ENCODE results near the gene LRRC49. TPM values are rescaled to one million over a fixed set of nuclear protein-coding genes. Genes with fewer than 3 reads are reported as not detected.
"Not testable (repeated sequence)": the region's sequence is repeated elsewhere in the genome, so short reads cannot be mapped to it uniquely, and the experiment has no call there.

The LRRC49 gene
- total and polyA plus RNA-seq, 3 experiments from 2014 or later: 0.46 to 0.62 TPM; not detected in 1

DNA sequence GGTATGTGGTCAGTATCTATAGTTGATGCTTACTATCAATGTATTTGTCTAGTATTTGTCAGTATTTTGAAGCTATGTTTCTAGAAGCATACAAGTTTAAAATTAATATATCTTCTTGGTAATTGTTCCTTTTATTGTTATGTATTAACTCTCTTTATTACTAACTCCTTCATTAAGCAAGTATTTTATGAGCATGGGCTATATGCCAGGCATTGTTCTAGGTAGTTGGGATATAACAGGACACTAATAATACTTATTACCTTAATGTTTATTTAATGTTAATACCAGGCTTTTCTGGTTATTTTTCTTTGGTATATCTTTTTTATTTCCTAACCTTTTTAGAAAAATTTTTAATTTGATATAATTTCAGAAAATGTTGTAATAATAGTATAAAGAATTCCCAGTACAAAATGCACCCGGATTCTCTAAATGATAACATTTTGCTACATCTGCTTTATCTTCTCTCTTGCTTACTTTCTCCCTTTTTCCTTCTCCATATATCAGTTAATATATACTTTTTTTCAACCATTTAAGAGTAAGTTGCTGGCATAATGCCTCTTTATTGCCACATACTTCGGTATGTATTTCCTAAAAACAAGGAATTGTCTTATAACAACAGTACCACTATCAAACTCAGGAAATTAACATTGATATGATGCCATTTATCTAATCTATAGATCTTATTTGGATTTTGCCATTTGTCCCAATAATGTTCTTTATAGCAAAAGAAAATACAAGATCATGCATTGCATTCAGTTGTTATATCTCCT, 30.9 kb downstream of the LRRC49 start:
- Histone ChIP-seq H3K36me3 (ENCODE audit: insufficient read depth, low read length) (no peaks in the 10 kb centered on the region), H3K4me1 (ENCODE audit: insufficient read depth, low read length) (no peaks in the 10 kb centered on the region), H3K4me3 (ENCODE audit: low read length) (no peak overlapping the region), H3K27me3 (ENCODE audit: insufficient read depth, low read length, poor library complexity, severe bottlenecking) (no peaks in the 10 kb centered on the region), H3K27ac (ENCODE audit: low read depth, low read length) (no peak overlapping the region), H3K9me3 (ENCODE audit: low read length) (no peaks in the 10 kb centered on the region)
- DNase-seq: no peak
- H3K9me3 Mint-ChIP-seq: peaks cover 0 to 7% (median 2%) of the 10 kb centered on the region in 5 donors
- ChIA-PET POLR2A (no interaction called here), CTCF (no interaction called here)
- H3K4me1 Mint-ChIP-seq: no peaks in the 10 kb centered on the region
- no peaks in the 10 kb centered on the region for H3K36me3 Mint-ChIP-seq
- H3K27ac Mint-ChIP-seq: no peak overlapping the region
- peaks cover 4 to 53% of the 10 kb centered on the region in 2 donors for H3K27me3 Mint-ChIP-seq
- H3K4me3 Mint-ChIP-seq: no peak overlapping the region

DNA sequence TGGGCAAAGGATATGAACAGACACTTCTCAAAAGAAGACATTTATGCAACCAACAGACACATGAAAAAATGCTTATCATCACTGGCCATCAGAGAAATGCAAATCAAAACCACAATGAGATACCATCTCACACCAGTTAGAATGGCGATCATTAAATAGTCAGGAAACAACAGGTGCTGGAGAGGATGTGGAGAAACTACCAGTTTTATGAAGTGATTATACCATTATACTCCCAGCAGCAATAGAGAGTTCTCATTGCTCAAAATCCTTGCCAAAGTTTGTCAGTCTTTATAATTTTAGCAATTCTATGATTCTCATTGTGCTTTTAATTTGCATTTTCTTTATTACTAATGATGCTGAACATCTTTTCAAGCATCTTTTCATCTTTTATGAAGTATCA, 34.3 kb downstream of the LRRC49 start:
- H3K36me3 Mint-ChIP-seq; H3K27ac ChIP-seq (ENCODE audit: low read depth, low read length); H3K36me3 ChIP-seq (ENCODE audit: insufficient read depth, low read length); H3K9me3 Mint-ChIP-seq; H3K4me3 ChIP-seq (ENCODE audit: low read length); H3K4me3 Mint-ChIP-seq; DNase-seq; H3K9me3 ChIP-seq (ENCODE audit: low read length); POLR2A ChIA-PET; H3K27me3 ChIP-seq (ENCODE audit: insufficient read depth, low read length, poor library complexity, severe bottlenecking); H3K4me1 Mint-ChIP-seq; H3K4me1 ChIP-seq (ENCODE audit: insufficient read depth, low read length); CTCF ChIA-PET: not testable (repeated sequence)
- Mint-ChIP-seq H3K27ac (peak overlapping the region in 1 of 8 donors; percentile 17), H3K27me3 (peaks cover 10 to 58% of the 10 kb centered on the region in 2 donors)

DNA sequence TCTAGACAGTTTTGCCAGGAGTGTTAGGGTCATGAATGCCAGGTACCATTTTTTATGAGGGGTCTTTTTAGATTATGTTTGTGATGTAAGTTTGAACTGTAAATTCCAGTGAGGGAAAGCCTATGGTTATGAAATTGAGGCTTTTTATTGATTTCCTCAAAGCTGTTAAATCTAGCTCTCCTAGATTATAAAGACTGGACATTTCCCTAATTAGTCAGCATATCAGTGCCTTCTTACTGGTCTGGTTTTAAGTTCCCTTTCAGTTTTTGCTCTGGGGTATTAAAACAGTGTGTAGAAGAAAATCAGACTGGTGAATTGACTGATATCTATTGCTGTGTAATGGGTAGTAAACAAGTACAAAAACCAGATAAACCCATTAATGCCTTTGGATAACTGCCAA, 39.2 kb downstream of the LRRC49 start:
- H3K36me3 Mint-ChIP-seq: no peaks in the 10 kb centered on the region
- H3K27me3 Mint-ChIP-seq: peaks cover 6 to 44% of the 10 kb centered on the region in 2 donors
- H3K27ac Mint-ChIP-seq: no peak overlapping the region
- H3K4me3 ChIP-seq (ENCODE audit: low read length): no peak overlapping the region
- H3K27me3 ChIP-seq (ENCODE audit: insufficient read depth, low read length, poor library complexity, severe bottlenecking): no peaks in the 10 kb centered on the region
- H3K27ac ChIP-seq (ENCODE audit: low read depth, low read length): no peak overlapping the region
- H3K9me3 Mint-ChIP-seq: peaks cover 0 to 5% (median 0%) of the 10 kb centered on the region in 5 donors
- no peaks in the 10 kb centered on the region for H3K9me3 ChIP-seq (ENCODE audit: low read length)
- H3K4me1 Mint-ChIP-seq: no peaks in the 10 kb centered on the region
- CTCF ChIA-PET: no interaction called here
- no peak overlapping the region for H3K4me3 Mint-ChIP-seq
- H3K4me1 ChIP-seq (ENCODE audit: insufficient read depth, low read length): no peaks in the 10 kb centered on the region
- POLR2A ChIA-PET: no interaction called here
- DNase-seq: no peak
- no peaks in the 10 kb centered on the region for H3K36me3 ChIP-seq (ENCODE audit: insufficient read depth, low read length)

DNA sequence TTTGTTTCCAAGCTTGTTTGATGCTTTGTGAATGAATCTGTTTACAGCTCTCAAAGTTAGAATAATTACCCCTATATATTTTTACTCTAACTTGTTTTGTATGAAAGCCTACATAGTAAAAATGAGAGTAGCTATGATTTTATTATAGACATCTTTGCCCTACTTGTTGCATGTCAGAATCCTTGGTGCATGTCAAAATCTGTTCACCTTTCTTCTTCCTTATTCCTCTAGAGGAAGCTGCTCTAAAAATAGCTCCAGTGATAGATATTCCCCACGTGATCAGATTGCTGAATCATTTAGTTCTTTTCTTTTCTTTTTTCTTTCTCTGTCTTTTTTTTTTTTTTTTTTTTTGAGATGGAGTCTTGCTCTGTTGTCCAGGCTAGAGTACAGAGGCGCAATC, 39.8 kb downstream of the LRRC49 start:
- no peaks in the 10 kb centered on the region for H3K4me1 ChIP-seq (ENCODE audit: insufficient read depth, low read length)
- ChIA-PET POLR2A (no interaction called here), CTCF (no interaction called here)
- peaks cover 6 to 40% of the 10 kb centered on the region in 2 donors for H3K27me3 Mint-ChIP-seq
- no peaks in the 10 kb centered on the region for H3K36me3 Mint-ChIP-seq
- DNase-seq: no peak
- peaks cover 0 to 5% (median 0%) of the 10 kb centered on the region in 5 donors for H3K9me3 Mint-ChIP-seq
- no peak overlapping the region for H3K27ac ChIP-seq (ENCODE audit: low read depth, low read length)
- no peaks in the 10 kb centered on the region for H3K9me3 ChIP-seq (ENCODE audit: low read length)
- no peaks in the 10 kb centered on the region for H3K27me3 ChIP-seq (ENCODE audit: insufficient read depth, low read length, poor library complexity, severe bottlenecking)
- H3K27ac Mint-ChIP-seq: no peak overlapping the region
- no peaks in the 10 kb centered on the region for H3K36me3 ChIP-seq (ENCODE audit: insufficient read depth, low read length)
- H3K4me3 ChIP-seq (ENCODE audit: low read length): no peak overlapping the region
- H3K4me3 Mint-ChIP-seq: no peak overlapping the region
- H3K4me1 Mint-ChIP-seq: no peaks in the 10 kb centered on the region

DNA sequence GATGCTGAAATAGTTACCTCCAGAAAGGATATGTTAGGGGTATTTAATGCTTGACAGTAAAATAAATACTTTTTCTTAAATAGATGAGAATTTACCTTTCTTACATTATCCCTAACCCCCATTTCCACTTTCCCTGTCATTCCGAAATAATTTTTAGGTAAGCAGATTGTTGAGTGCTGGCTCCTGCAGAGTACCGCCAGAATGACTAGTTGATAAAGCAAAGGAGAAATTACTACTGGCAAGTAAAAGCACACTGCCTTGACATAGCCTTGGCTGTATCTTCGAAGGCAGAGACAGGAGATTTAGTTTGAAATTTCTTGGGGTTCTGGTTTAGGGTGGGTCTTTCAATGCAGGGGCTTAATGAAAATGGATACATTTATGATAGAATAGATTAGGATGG, 40.8 kb downstream of the LRRC49 start:
- H3K27ac Mint-ChIP-seq: no peak overlapping the region
- no peak overlapping the region for H3K4me3 ChIP-seq (ENCODE audit: low read length)
- no peak for DNase-seq
- H3K9me3 Mint-ChIP-seq: peaks cover 0 to 5% (median 0%) of the 10 kb centered on the region in 5 donors
- no peaks in the 10 kb centered on the region for H3K27me3 ChIP-seq (ENCODE audit: insufficient read depth, low read length, poor library complexity, severe bottlenecking)
- H3K4me1 ChIP-seq (ENCODE audit: insufficient read depth, low read length): no peaks in the 10 kb centered on the region
- H3K36me3 ChIP-seq (ENCODE audit: insufficient read depth, low read length): no peaks in the 10 kb centered on the region
- H3K4me3 Mint-ChIP-seq: no peak overlapping the region
- H3K36me3 Mint-ChIP-seq: no peaks in the 10 kb centered on the region
- ChIA-PET CTCF (no interaction called here), POLR2A (no interaction called here)
- H3K27ac ChIP-seq (ENCODE audit: low read depth, low read length): no peak overlapping the region
- no peaks in the 10 kb centered on the region for H3K4me1 Mint-ChIP-seq
- H3K9me3 ChIP-seq (ENCODE audit: low read length): no peaks in the 10 kb centered on the region
- H3K27me3 Mint-ChIP-seq: peaks cover 6 to 35% of the 10 kb centered on the region in 2 donors

DNA sequence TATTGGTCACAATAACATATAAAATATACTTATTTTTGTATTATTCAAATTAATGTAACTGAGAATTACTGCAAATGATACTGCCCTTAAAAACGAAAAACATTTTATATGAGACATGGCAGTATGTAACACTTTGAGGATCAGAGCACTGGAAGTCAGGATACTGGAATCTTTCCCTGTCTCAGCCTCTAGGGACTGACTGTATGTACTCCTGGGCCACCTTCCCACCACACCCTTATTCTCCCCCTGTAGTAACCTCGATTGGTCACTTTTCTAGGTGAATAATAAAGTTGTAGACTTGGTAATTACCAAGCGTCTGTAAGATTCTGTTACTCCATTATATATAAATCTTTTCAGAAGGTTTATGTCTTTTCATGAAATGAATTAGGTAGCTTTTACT, 43.0 kb downstream of the LRRC49 start:
- Histone ChIP-seq H3K9me3 (ENCODE audit: low read length) (no peaks in the 10 kb centered on the region), H3K27me3 (ENCODE audit: insufficient read depth, low read length, poor library complexity, severe bottlenecking) (no peaks in the 10 kb centered on the region), H3K27ac (ENCODE audit: low read depth, low read length) (no peak overlapping the region), H3K4me1 (ENCODE audit: insufficient read depth, low read length) (no peaks in the 10 kb centered on the region), H3K4me3 (ENCODE audit: low read length) (no peak overlapping the region), H3K36me3 (ENCODE audit: insufficient read depth, low read length) (no peaks in the 10 kb centered on the region)
- Mint-ChIP-seq H3K36me3 (no peaks in the 10 kb centered on the region), H3K4me1 (no peaks in the 10 kb centered on the region), H3K27ac (no peak overlapping the region), H3K4me3 (no peak overlapping the region), H3K27me3 (peaks cover 0 to 25% of the 10 kb centered on the region in 2 donors), H3K9me3 (no peaks in the 10 kb centered on the region)
- ChIA-PET POLR2A (no interaction called here), CTCF (no interaction called here)
- no peak for DNase-seq

DNA sequence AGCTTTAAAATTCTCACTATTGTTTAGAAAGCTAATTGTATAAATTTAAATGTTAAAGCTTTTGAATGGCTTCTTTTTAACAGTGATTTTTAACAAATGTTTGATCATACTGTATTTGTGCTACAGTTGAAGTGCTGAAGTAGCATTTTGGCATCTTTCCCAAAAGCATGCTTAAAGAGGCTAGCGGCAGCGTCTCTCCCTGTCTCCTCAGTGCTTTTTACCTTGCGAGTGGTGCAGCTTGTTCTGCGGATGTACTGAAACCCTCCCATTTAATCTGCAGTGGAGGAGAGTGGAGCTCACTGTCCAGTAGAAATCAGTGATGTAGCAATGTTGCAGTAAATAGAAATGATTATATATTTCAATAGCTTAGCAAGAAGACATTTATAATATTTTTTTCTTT, 43.7 kb downstream of the LRRC49 start:
- no peak overlapping the region for H3K4me3 ChIP-seq (ENCODE audit: low read length)
- H3K36me3 Mint-ChIP-seq: no peaks in the 10 kb centered on the region
- H3K4me1 Mint-ChIP-seq: no peaks in the 10 kb centered on the region
- H3K27ac ChIP-seq (ENCODE audit: low read depth, low read length): no peak overlapping the region
- H3K4me1 ChIP-seq (ENCODE audit: insufficient read depth, low read length): no peaks in the 10 kb centered on the region
- H3K27me3 Mint-ChIP-seq: peaks cover 0 to 24% of the 10 kb centered on the region in 2 donors
- POLR2A ChIA-PET: no interaction called here
- DNase-seq: no peak
- CTCF ChIA-PET: no interaction called here
- H3K9me3 Mint-ChIP-seq: no peaks in the 10 kb centered on the region
- H3K9me3 ChIP-seq (ENCODE audit: low read length): no peaks in the 10 kb centered on the region
- H3K27ac Mint-ChIP-seq: no peak overlapping the region
- no peaks in the 10 kb centered on the region for H3K36me3 ChIP-seq (ENCODE audit: insufficient read depth, low read length)
- H3K27me3 ChIP-seq (ENCODE audit: insufficient read depth, low read length, poor library complexity, severe bottlenecking): no peaks in the 10 kb centered on the region
- H3K4me3 Mint-ChIP-seq: no peak overlapping the region

DNA sequence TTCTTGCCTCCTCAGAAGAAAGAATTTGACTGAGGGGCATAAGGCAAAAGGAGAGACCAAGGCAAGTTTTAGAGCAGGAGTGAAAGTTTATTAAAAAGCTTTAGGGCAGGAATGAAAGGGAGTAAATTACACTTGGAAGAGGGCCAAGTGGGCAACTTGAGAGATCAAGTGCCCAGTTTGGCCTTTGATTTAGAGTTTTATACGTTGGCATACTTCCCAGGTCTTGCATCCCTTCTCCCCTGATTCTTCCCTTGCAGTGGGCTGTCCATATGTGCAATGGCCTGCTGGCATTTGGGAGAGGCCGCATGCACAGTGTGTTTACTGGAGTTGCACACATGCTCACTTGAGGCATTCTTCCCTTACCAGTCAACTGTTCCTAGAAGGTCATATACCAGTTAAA, 50.7 kb downstream of the LRRC49 start:
- CTCF ChIA-PET: not testable (repeated sequence)

More for the DNA sequence above, 50.7 kb downstream of the LRRC49 start:
- H3K36me3 ChIP-seq (ENCODE audit: insufficient read depth, low read length); H3K4me1 Mint-ChIP-seq; H3K4me1 ChIP-seq (ENCODE audit: insufficient read depth, low read length); H3K27ac ChIP-seq (ENCODE audit: low read depth, low read length); H3K27ac Mint-ChIP-seq; DNase-seq; H3K36me3 Mint-ChIP-seq; POLR2A ChIA-PET; H3K4me3 Mint-ChIP-seq; H3K9me3 Mint-ChIP-seq; H3K9me3 ChIP-seq (ENCODE audit: low read length); H3K4me3 ChIP-seq (ENCODE audit: low read length); H3K27me3 ChIP-seq (ENCODE audit: insufficient read depth, low read length, poor library complexity, severe bottlenecking): not testable (repeated sequence)
- H3K27me3 Mint-ChIP-seq: peaks cover 8 to 29% of the 10 kb centered on the region in 2 donors

Measured in CD8-positive, alpha-beta memory T cell (primary cell).